ENCODE measurements around the gene EYA2. TPM values are rescaled to one million over a fixed set of nuclear protein-coding genes. Genes with fewer than 3 reads are reported as not detected.
"Not testable (repeated sequence)": the region's sequence is repeated elsewhere in the genome, so short reads cannot be mapped to it uniquely, and the experiment has no call there.

EYA2 gene
- total and polyA plus RNA-seq, 2 experiments from 2014 or later: 1.4 to 2.0 TPM

- no peaks in the 10 kb centered on the region for H3K79me2 ChIP-seq
- TF ChIP-seq EZH2phosphoT487 (IDR thresholded peaks at IDR 0.05; ENCODE audit: low read depth, severe bottlenecking, unreplicated experiment) (no peak), CTCF (IDR thresholded peaks at IDR 0.05; ENCODE audit: poor library complexity) (no peak), EZH2 (IDR thresholded peaks at IDR 0.05; ENCODE audit: borderline replicate concordance) (no peak)
- H3K4me1 ChIP-seq (ENCODE audit: insufficient read depth): no peaks in the 10 kb centered on the region
- no peak overlapping the region for H3K27ac ChIP-seq
- H4K20me1 ChIP-seq (ENCODE audit: insufficient read depth, poor library complexity, severe bottlenecking): no peaks in the 10 kb centered on the region
- no peak for DNase-seq (ENCODE audit: low spot score)
- H3K4me2 ChIP-seq: no peak overlapping the region
- no peak overlapping the region for H2AFZ ChIP-seq
- no peak overlapping the region for H3K4me3 ChIP-seq
- H3K9me2 ChIP-seq (replicated peaks; ENCODE audit: insufficient read depth): no peaks in the 10 kb centered on the region
- no peaks in the 10 kb centered on the region for H3K9me3 ChIP-seq (ENCODE audit: low read depth)
- H3K27me3 ChIP-seq: no peaks in the 10 kb centered on the region
- WGBS (ENCODE audit: low lambda C conversion rate, missing lambda C conversion rate): 65% methylated on average over 1 of the region's 1 CpG
- no peaks in the 10 kb centered on the region for H3K36me3 ChIP-seq (replicated peaks; ENCODE audit: insufficient read depth, low read depth)
Observed at GRCh38 chr20:46916258-46916603, 21.6 kb downstream of the EYA2 start.

- Histone ChIP-seq H3K27me3 (no peaks in the 10 kb centered on the region), H3K36me3 (replicated peaks; ENCODE audit: insufficient read depth, low read depth) (no peaks in the 10 kb centered on the region), H3K27ac (no peak overlapping the region), H3K9me2 (replicated peaks; ENCODE audit: insufficient read depth) (no peaks in the 10 kb centered on the region), H2AFZ (no peak overlapping the region), H3K9me3 (ENCODE audit: low read depth) (no peaks in the 10 kb centered on the region), H3K79me2 (no peaks in the 10 kb centered on the region), H3K4me2 (no peak overlapping the region), H4K20me1 (ENCODE audit: insufficient read depth, poor library complexity, severe bottlenecking) (no peaks in the 10 kb centered on the region), H3K4me3 (no peak overlapping the region), H3K4me1 (ENCODE audit: insufficient read depth) (no peaks in the 10 kb centered on the region)
- TF ChIP-seq EZH2phosphoT487 (IDR thresholded peaks at IDR 0.05; ENCODE audit: low read depth, severe bottlenecking, unreplicated experiment) (no peak), EZH2 (IDR thresholded peaks at IDR 0.05; ENCODE audit: borderline replicate concordance) (no peak), CTCF (IDR thresholded peaks at IDR 0.05; ENCODE audit: poor library complexity) (no peak)
- DNase-seq (ENCODE audit: low spot score): no peak
- WGBS (ENCODE audit: low lambda C conversion rate, missing lambda C conversion rate): 93% methylated on average over 7 of the region's 7 CpGs
Observed at GRCh38 chr20:46917155-46917554, 22.5 kb downstream of the EYA2 start.

- no peak overlapping the region for H3K27ac ChIP-seq
Observed at GRCh38 chr20:46920114-46920513, 25.5 kb downstream of the EYA2 start.

GRCh38 chr20:46922841-46923240 lies 28.2 kb downstream of the EYA2 start:
- H3K4me2 ChIP-seq; H3K4me3 ChIP-seq; H3K27ac ChIP-seq; H3K36me3 ChIP-seq (replicated peaks; ENCODE audit: insufficient read depth, low read depth); H4K20me1 ChIP-seq (ENCODE audit: insufficient read depth, poor library complexity, severe bottlenecking); H3K9me2 ChIP-seq (replicated peaks; ENCODE audit: insufficient read depth); H3K79me2 ChIP-seq; H3K27me3 ChIP-seq; H3K4me1 ChIP-seq (ENCODE audit: insufficient read depth); DNase-seq (ENCODE audit: low spot score); H3K9me3 ChIP-seq (ENCODE audit: low read depth); H2AFZ ChIP-seq: not testable (repeated sequence)
- 93% methylated on average over 9 of the region's 9 CpGs for WGBS (ENCODE audit: low lambda C conversion rate, missing lambda C conversion rate)

More at GRCh38 chr20:46920114-46920513, 25.5 kb downstream of the EYA2 start:
- TF ChIP-seq EZH2 (IDR thresholded peaks at IDR 0.05; ENCODE audit: borderline replicate concordance) (no peak), EZH2phosphoT487 (IDR thresholded peaks at IDR 0.05; ENCODE audit: low read depth, severe bottlenecking, unreplicated experiment) (no peak), CTCF (IDR thresholded peaks at IDR 0.05; ENCODE audit: poor library complexity) (no peak)
- no peaks in the 10 kb centered on the region for H3K9me2 ChIP-seq (replicated peaks; ENCODE audit: insufficient read depth)
- no peaks in the 10 kb centered on the region for H3K79me2 ChIP-seq
- H3K36me3 ChIP-seq (replicated peaks; ENCODE audit: insufficient read depth, low read depth): no peaks in the 10 kb centered on the region
- no peak overlapping the region for H3K4me3 ChIP-seq
- no peak overlapping the region for H3K4me2 ChIP-seq
- H3K27me3 ChIP-seq: no peaks in the 10 kb centered on the region
- H3K9me3 ChIP-seq (ENCODE audit: low read depth): no peaks in the 10 kb centered on the region
- H2AFZ ChIP-seq: no peak overlapping the region
- no peak for DNase-seq (ENCODE audit: low spot score)
- H3K4me1 ChIP-seq (ENCODE audit: insufficient read depth): no peaks in the 10 kb centered on the region
- no peaks in the 10 kb centered on the region for H4K20me1 ChIP-seq (ENCODE audit: insufficient read depth, poor library complexity, severe bottlenecking)
- WGBS (ENCODE audit: low lambda C conversion rate, missing lambda C conversion rate): 74% methylated on average over 6 of the region's 6 CpGs

Data from hepatocyte (in vitro differentiated cells).